ENCODE results near the gene ADAM17. TPM values are rescaled to one million over a fixed set of nuclear protein-coding genes. Genes with fewer than 3 reads are reported as not detected.

ADAM17 gene
- total RNA-seq, 1 experiment from 2014 or later = 50.0 TPM

DNA sequence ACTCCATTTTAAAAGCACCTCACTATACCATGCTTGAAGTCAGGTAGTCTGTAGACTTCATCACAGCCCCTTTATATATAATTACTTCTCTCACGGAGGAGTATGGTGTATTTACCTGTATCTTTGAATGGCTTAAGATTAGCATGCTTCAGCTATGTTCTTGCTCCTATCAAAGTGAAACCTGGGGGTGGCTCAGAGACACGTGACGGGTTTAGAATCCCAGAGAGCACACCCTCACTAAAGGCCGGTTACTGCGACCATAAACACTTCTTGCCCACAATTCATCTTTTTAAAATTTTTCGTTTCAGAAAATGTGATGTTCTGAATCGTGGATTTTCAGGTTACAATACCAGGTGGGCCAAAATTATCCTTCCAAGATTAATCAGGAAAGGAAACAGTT, 77.7 kb downstream of the ADAM17 start:
- in situ Hi-C loops (cut with HindIII; ENCODE audit: low pct_unique_long_range_greater_than_20kb, low sequenced_read_pairs) = no loop called here

DNA sequence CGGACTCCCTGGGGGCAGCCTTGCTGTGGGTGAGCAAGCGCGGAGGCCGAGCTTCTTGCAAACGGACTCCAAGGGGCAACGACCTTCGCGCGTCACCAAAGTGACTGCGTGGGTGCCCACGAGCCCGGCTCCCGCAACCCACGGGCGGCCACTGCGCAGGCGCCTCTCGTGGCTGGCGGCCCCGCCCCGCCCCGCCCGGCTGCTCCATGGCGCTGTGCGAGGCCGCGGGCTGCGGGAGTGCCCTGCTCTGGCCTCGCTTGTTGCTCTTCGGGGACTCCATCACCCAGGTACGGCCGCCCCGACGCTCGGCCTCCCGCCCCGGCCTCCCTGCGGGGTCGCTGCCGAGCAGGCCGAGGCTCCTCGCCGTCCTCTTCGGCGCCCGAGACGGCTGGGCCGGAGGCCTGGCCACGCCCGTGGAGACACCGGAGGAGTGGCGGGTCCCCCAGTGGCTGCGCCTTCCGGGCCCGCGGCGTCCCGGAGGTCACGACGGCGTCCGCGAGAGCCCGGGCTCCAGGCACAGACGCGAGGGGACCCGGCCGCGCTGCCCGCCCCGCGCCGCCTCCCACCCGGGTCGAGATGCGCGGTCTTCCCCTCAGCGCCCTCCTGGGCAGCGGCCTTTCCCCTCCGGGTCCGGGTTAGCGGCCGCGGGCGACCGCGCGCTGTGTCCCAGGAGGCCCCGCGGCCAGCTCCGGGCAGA, 81.1 kb downstream of the ADAM17 start, which contains the start of gene IAH1:
Gene IAH1, plus strand, starts transcription at position 191 of the 697 bp plus-strand sequence. Its CDS starts 16 bp downstream, at position 207.
- TF ChIP-seq, protein P1, sequence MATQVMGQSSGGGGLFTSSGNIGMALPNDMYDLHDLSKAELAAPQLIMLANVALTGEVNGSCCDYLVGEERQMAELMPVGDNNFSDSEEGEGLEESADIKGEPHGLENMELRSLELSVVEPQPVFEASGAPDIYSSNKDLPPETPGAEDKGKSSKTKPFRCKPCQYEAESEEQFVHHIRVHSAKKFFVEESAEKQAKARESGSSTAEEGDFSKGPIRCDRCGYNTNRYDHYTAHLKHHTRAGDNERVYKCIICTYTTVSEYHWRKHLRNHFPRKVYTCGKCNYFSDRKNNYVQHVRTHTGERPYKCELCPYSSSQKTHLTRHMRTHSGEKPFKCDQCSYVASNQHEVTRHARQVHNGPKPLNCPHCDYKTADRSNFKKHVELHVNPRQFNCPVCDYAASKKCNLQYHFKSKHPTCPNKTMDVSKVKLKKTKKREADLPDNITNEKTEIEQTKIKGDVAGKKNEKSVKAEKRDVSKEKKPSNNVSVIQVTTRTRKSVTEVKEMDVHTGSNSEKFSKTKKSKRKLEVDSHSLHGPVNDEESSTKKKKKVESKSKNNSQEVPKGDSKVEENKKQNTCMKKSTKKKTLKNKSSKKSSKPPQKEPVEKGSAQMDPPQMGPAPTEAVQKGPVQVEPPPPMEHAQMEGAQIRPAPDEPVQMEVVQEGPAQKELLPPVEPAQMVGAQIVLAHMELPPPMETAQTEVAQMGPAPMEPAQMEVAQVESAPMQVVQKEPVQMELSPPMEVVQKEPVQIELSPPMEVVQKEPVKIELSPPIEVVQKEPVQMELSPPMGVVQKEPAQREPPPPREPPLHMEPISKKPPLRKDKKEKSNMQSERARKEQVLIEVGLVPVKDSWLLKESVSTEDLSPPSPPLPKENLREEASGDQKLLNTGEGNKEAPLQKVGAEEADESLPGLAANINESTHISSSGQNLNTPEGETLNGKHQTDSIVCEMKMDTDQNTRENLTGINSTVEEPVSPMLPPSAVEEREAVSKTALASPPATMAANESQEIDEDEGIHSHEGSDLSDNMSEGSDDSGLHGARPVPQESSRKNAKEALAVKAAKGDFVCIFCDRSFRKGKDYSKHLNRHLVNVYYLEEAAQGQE (IDR thresholded peaks at IDR 0.05; ENCODE audit: insufficient read depth in 1 of 2, low read depth in 2 of 2, low read length in 1 of 2) = no peak
- TF ChIP-seq, protein P2, sequence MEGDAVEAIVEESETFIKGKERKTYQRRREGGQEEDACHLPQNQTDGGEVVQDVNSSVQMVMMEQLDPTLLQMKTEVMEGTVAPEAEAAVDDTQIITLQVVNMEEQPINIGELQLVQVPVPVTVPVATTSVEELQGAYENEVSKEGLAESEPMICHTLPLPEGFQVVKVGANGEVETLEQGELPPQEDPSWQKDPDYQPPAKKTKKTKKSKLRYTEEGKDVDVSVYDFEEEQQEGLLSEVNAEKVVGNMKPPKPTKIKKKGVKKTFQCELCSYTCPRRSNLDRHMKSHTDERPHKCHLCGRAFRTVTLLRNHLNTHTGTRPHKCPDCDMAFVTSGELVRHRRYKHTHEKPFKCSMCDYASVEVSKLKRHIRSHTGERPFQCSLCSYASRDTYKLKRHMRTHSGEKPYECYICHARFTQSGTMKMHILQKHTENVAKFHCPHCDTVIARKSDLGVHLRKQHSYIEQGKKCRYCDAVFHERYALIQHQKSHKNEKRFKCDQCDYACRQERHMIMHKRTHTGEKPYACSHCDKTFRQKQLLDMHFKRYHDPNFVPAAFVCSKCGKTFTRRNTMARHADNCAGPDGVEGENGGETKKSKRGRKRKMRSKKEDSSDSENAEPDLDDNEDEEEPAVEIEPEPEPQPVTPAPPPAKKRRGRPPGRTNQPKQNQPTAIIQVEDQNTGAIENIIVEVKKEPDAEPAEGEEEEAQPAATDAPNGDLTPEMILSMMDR (IDR thresholded peaks at IDR 0.05) = no peak
- 0 out of 2 replicates have a peak, but pooled peaks have one; percentile 10 for TF ChIP-seq TCF7L2 (IDR thresholded peaks at IDR 0.05; ENCODE audit: low read depth, low read length)
- TF ChIP-seq SIN3A (IDR thresholded peaks at IDR 0.05; ENCODE audit: borderline replicate concordance, insufficient read depth, low read depth, low read length) = no peak
- TF ChIP-seq POLR2AphosphoS5 (IDR thresholded peaks at IDR 0.05; ENCODE audit: low read depth, low read length) = peak; percentile 46
- H3K36me3 ChIP-seq (ENCODE audit: control insufficient read depth, insufficient read depth, low read length) = peaks cover 4% of the 10 kb centered on the region; the same call in 1 of the 2 replicates
- DNase-seq (ENCODE audit: low read depth, low spot score) (no peak), ATAC-seq (peak; percentile 89)
- in situ Hi-C loops (cut with HindIII; ENCODE audit: low pct_unique_long_range_greater_than_20kb, low sequenced_read_pairs) = no loop called here
- H3K9me3 ChIP-seq (ENCODE audit: control insufficient read depth, insufficient read depth, low read depth, low read length) = no peaks in the 10 kb centered on the region
- peak within 1 kb of the TSS; percentile 98 for H3K27ac ChIP-seq (ENCODE audit: low read length)
- POLR2A ChIA-PET = interaction anchor here (0.6 kb wide), 1 partner anchor 110 kb away, joined by 3 read pairs; no protein-coding TSS in a partner anchor
- CTCF ChIA-PET = interaction anchor here (0.6 kb wide), 1 partner anchor 354 kb away, joined by 8 read pairs; no protein-coding TSS in a partner anchor
- no peaks in the 10 kb centered on the region for H3K27me3 ChIP-seq (ENCODE audit: control insufficient read depth, insufficient read depth, low read length)
- H3K4me1 ChIP-seq (ENCODE audit: control insufficient read depth, insufficient read depth, low read length) = peaks cover 17% of the 10 kb centered on the region
- peak within 1 kb of the TSS; percentile 69 to 96 for H3K4me3 ChIP-seq (ENCODE audit: low read depth in 2 of 2, low read length in 2 of 2)
- no TSS peak for BruUV-seq (replicated peaks)
- intact Hi-C loops (cut with micrococcal nuclease; ENCODE audit: unreplicated experiment) = no loop called here

More for the DNA sequence above, 77.7 kb downstream of the ADAM17 start:
- no peak overlapping the region for H3K27ac ChIP-seq (ENCODE audit: low read length)
- DNase-seq (ENCODE audit: low read depth, low spot score) (no peak), ATAC-seq (no peak)
- no peak overlapping the region for H3K4me3 ChIP-seq (ENCODE audit: low read depth in 2 of 2, low read length in 2 of 2)
- H3K4me1 ChIP-seq (ENCODE audit: control insufficient read depth, insufficient read depth, low read length) = peaks cover 24% of the 10 kb centered on the region
- no peaks in the 10 kb centered on the region for H3K27me3 ChIP-seq (ENCODE audit: control insufficient read depth, insufficient read depth, low read length)
- POLR2A ChIA-PET = no interaction called here
- no TSS peak for BruUV-seq (replicated peaks)
- intact Hi-C loops (cut with micrococcal nuclease; ENCODE audit: unreplicated experiment) = no loop called here
- TF ChIP-seq, protein P1 (IDR thresholded peaks at IDR 0.05; ENCODE audit: insufficient read depth in 1 of 2, low read depth in 2 of 2, low read length in 1 of 2) = no peak
- TF ChIP-seq, protein P2 (IDR thresholded peaks at IDR 0.05) = no peak
- no peak for TF ChIP-seq POLR2AphosphoS5 (IDR thresholded peaks at IDR 0.05; ENCODE audit: low read depth, low read length)
- TF ChIP-seq SIN3A (IDR thresholded peaks at IDR 0.05; ENCODE audit: borderline replicate concordance, insufficient read depth, low read depth, low read length) = no peak
- TF ChIP-seq TCF7L2 (IDR thresholded peaks at IDR 0.05; ENCODE audit: low read depth, low read length) = no peak
- CTCF ChIA-PET = no interaction called here
- H3K36me3 ChIP-seq (ENCODE audit: control insufficient read depth, insufficient read depth, low read length) = peaks cover 10% of the 10 kb centered on the region
- H3K9me3 ChIP-seq (ENCODE audit: control insufficient read depth, insufficient read depth, low read depth, low read length) = no peaks in the 10 kb centered on the region

Data from Panc1 (cell line).